Ascending aorta (tissue), 2 donors: Measurements from ENCODE around the gene FBLN7. TPM values are rescaled to one million over a fixed set of nuclear protein-coding genes. Genes with fewer than 3 reads are reported as not detected.

ENCODE experiments used
- DNase-seq, 2 donors: peaks; one replicate each; pipeline ENCODE4 v3.0.0-alpha.2; 2019; ENCODE audit warnings: low spot score in 2 of 2
- H3K27ac ChIP-seq, 2 donors: fragments of 200-600 bp; sonication (generic); one replicate each; pipeline ENCODE4 v1.5.1; 2016 to 2017; ENCODE audit warnings: mild to moderate bottlenecking in 1 of 2
- H3K27me3 ChIP-seq: fragments of 200-600 bp; sonication (generic); one replicate; pipeline ENCODE4 v1.5.1; 2017
- H3K36me3 ChIP-seq, 2 donors: fragments of 200-600 bp; sonication (generic); one replicate each; pipeline ENCODE4 v1.5.1; 2016
- H3K4me1 ChIP-seq, 2 donors: fragments of 200-600 bp; sonication (generic); one replicate each; pipeline ENCODE4 v1.5.1; 2016 to 2017; ENCODE audit warnings: mild to moderate bottlenecking in 1 of 2
- H3K4me3 ChIP-seq, 2 donors: fragments of 200-600 bp; sonication (generic); one replicate each; pipeline ENCODE4 v1.5.1; 2016 to 2017; ENCODE audit warnings: mild to moderate bottlenecking in 1 of 2
- H3K9me3 ChIP-seq, 2 donors: fragments of 200-600 bp; sonication (generic); one replicate each; pipeline ENCODE4 v1.5.1; 2016
- CTCF ChIP-seq, 3 experiments: fragments of 200-600 bp in 2 of 3; fragments of 450-650 bp in 1 of 3; sonication (generic) in 2 of 3; IDR thresholded peaks; one replicate each; pipeline ENCODE4 v1.5.1; 2016 to 2019; ENCODE audit warnings: antibody characterized with exemption in 3 of 3, mild to moderate bottlenecking in 1 of 3, moderate library complexity in 1 of 3
- intact Hi-C: fragments of 100-400 bp; cut with DNase I; formaldehyde crosslinking; loops from one replicate; pipeline ENCODE4 v1.15.1; 2023
- total RNA-seq: library from RNA; depleted of rRNA; stranded (reverse); fragments of >200 nt; gene quantifications from one replicate; pipeline ENCODE4 v1.1.0, GENCODE V29; 2016

Gene FBLN7
- total RNA-seq, 1 donor from 2014 or later, result 0.43 TPM

- H3K27ac ChIP-seq, result no peak overlapping the region
- no peak overlapping the region for H3K4me3 ChIP-seq
- TF ChIP-seq CTCF (IDR thresholded peaks at IDR 0.05), result no peak
- no peaks in the 10 kb centered on the region for H3K4me1 ChIP-seq
- no peaks in the 10 kb centered on the region for H3K27me3 ChIP-seq
- H3K9me3 ChIP-seq, result no peaks in the 10 kb centered on the region
- no peak for DNase-seq
- intact Hi-C loops, result no loop called here
- no peaks in the 10 kb centered on the region for H3K36me3 ChIP-seq
These were observed 49.8 kb downstream of the FBLN7 start for GRCh38 chr2:112187805-112188596.

- no peak overlapping the region for H3K27ac ChIP-seq
- no peak for DNase-seq
- no peaks in the 10 kb centered on the region for H3K27me3 ChIP-seq
- H3K4me1 ChIP-seq, result no peaks in the 10 kb centered on the region
- no peak for TF ChIP-seq CTCF (IDR thresholded peaks at IDR 0.05)
- no peaks in the 10 kb centered on the region for H3K36me3 ChIP-seq
- intact Hi-C loops, result no loop called here
- no peak overlapping the region for H3K4me3 ChIP-seq
- H3K9me3 ChIP-seq, result no peaks in the 10 kb centered on the region
These were observed 50.9 kb downstream of the FBLN7 start for GRCh38 chr2:112189001-112189556.

- no peak overlapping the region for H3K27ac ChIP-seq
- H3K27me3 ChIP-seq, result no peaks in the 10 kb centered on the region
- intact Hi-C loops, result no loop called here
- TF ChIP-seq CTCF (IDR thresholded peaks at IDR 0.05), result no peak
- no peak for DNase-seq
- H3K4me3 ChIP-seq, result no peak overlapping the region
- no peaks in the 10 kb centered on the region for H3K9me3 ChIP-seq
- no peaks in the 10 kb centered on the region for H3K4me1 ChIP-seq
- no peaks in the 10 kb centered on the region for H3K36me3 ChIP-seq
These were observed 55.8 kb downstream of the FBLN7 start for GRCh38 chr2:112194028-112194427.

- H3K4me3 ChIP-seq, result no peak overlapping the region
These were observed 56.3 kb downstream of the FBLN7 start for GRCh38 chr2:112194482-112194881.

GRCh38 chr2:112195167-112195766 lies 57.1 kb downstream of the FBLN7 start:
- no peaks in the 10 kb centered on the region for H3K27me3 ChIP-seq
- H3K9me3 ChIP-seq, result no peaks in the 10 kb centered on the region
- intact Hi-C loops, result no loop called here
- DNase-seq, result no peak
- no peak overlapping the region for H3K4me3 ChIP-seq
- H3K27ac ChIP-seq, result no peak overlapping the region
- H3K4me1 ChIP-seq, result no peaks in the 10 kb centered on the region
- TF ChIP-seq CTCF (IDR thresholded peaks at IDR 0.05), result no peak
- H3K36me3 ChIP-seq, result no peaks in the 10 kb centered on the region

More at GRCh38 chr2:112194482-112194881, 56.3 kb downstream of the FBLN7 start:
- Histone ChIP-seq H3K36me3 (no peaks in the 10 kb centered on the region), H3K27me3 (no peaks in the 10 kb centered on the region), H3K9me3 (no peaks in the 10 kb centered on the region), H3K4me1 (no peaks in the 10 kb centered on the region), H3K27ac (no peak overlapping the region)
- TF ChIP-seq CTCF (IDR thresholded peaks at IDR 0.05), result no peak
- no peak for DNase-seq
- intact Hi-C loops, result no loop called here
